Medulla oblongata (tissue), 1 donor: ENCODE results near the gene ZDHHC18.
"Not testable (repeated sequence)": the region's sequence is repeated elsewhere in the genome, so short reads cannot be mapped to it uniquely, and the experiment has no call there.

ENCODE experiments used
- DNase-seq: peaks from one replicate; pipeline ENCODE4 v3.0.0-alpha.2; 2015; ENCODE audit errors: extremely low spot score

Gene ZDHHC18

GRCh38 chr1:26857473-26858060, 31.1 kb downstream of the ZDHHC18 start:
- no peak for DNase-seq

GRCh38 chr1:26858160-26858559, 31.7 kb downstream of the ZDHHC18 start:
- DNase-seq, result no peak

- DNase-seq, result no peak
Measured at GRCh38 chr1:26858891-26859640, 32.6 kb downstream of the ZDHHC18 start.

GRCh38 chr1:26861286-26861701, 34.8 kb downstream of the ZDHHC18 start:
- DNase-seq, result no peak

GRCh38 chr1:26861889-26862378, 35.4 kb downstream of the ZDHHC18 start:
- DNase-seq, result no peak

- DNase-seq, result peak; percentile 18
Measured at GRCh38 chr1:26862781-26863684, 36.5 kb downstream of the ZDHHC18 start, which contains the start of gene SFN. TSS of gene SFN (plus strand) at chr1:26863149. CDS start at chr1:26863213, 64 bp downstream.

- DNase-seq, result no peak
Measured at GRCh38 chr1:26863685-26864077, 37.2 kb downstream of the ZDHHC18 start.

GRCh38 chr1:26864610-26865480, 38.4 kb downstream of the ZDHHC18 start:
- DNase-seq, result peak; percentile 98

GRCh38 chr1:26873097-26873496, 46.6 kb downstream of the ZDHHC18 start:
- DNase-seq, result not testable (repeated sequence)

GRCh38 chr1:26874896-26875295, 48.4 kb downstream of the ZDHHC18 start:
- DNase-seq, result no peak

- DNase-seq, result no peak
Measured at GRCh38 chr1:26877326-26877725, 50.8 kb downstream of the ZDHHC18 start.

GRCh38 chr1:26879793-26880192, 53.3 kb downstream of the ZDHHC18 start:
- no peak for DNase-seq

- not testable (repeated sequence) for DNase-seq
Measured at GRCh38 chr1:26881611-26882010, 55.1 kb downstream of the ZDHHC18 start.

GRCh38 chr1:26882696-26883463, 56.4 kb downstream of the ZDHHC18 start:
- no peak for DNase-seq

GRCh38 chr1:26887125-26887524, 60.6 kb downstream of the ZDHHC18 start:
- DNase-seq, result no peak

GRCh38 chr1:26888231-26888630, 61.7 kb downstream of the ZDHHC18 start:
- no peak for DNase-seq

- DNase-seq, result peak; percentile 87
Measured at GRCh38 chr1:26889551-26890466, 63.3 kb downstream of the ZDHHC18 start, which contains the start of gene GPN2. TSS of gene GPN2 (minus strand) at chr1:26890283. CDS start at chr1:26890096, 187 bp downstream.

- DNase-seq, result no peak
Measured at GRCh38 chr1:26890467-26890796, 63.9 kb downstream of the ZDHHC18 start.

GRCh38 chr1:26894263-26894662, 67.8 kb downstream of the ZDHHC18 start:
- no peak for DNase-seq
